ENCODE results near the gene UGT3A1.
A peak's percentile ranks its signal among the peaks of the same experiment; 100 is the strongest.
"Not testable (repeated sequence)": the region's sequence is repeated elsewhere in the genome, so short reads cannot be mapped to it uniquely, and the experiment has no call there.

The UGT3A1 gene

GRCh38 chr5:36013182-36013581 lies 22.0 kb upstream of the UGT3A1 start:
- TF ChIP-seq GATA1 (IDR thresholded peaks at IDR 0.05; ENCODE audit: low read depth, low read length) (no peak), POLR2A (IDR thresholded peaks at IDR 0.05; ENCODE audit: low read length) (no peak)
- no peak for DNase-seq

GRCh38 chr5:36009698-36010097 lies 18.5 kb upstream of the UGT3A1 start:
- TF ChIP-seq GATA1 (IDR thresholded peaks at IDR 0.05; ENCODE audit: low read depth, low read length) (no peak), POLR2A (IDR thresholded peaks at IDR 0.05; ENCODE audit: low read length) (no peak)
- no peak for DNase-seq

- no peak for DNase-seq
- TF ChIP-seq GATA1 (IDR thresholded peaks at IDR 0.05; ENCODE audit: low read depth, low read length) (no peak), POLR2A (IDR thresholded peaks at IDR 0.05; ENCODE audit: low read length) (no peak)
Observed at GRCh38 chr5:36007366-36007765, 16.2 kb upstream of the UGT3A1 start.

GRCh38 chr5:36006163-36006562 lies 15.0 kb upstream of the UGT3A1 start:
- TF ChIP-seq POLR2A (IDR thresholded peaks at IDR 0.05; ENCODE audit: low read length), result no peak
- TF ChIP-seq GATA1 (IDR thresholded peaks at IDR 0.05; ENCODE audit: low read depth, low read length), result no peak
- DNase-seq, result no peak

- TF ChIP-seq POLR2A (IDR thresholded peaks at IDR 0.05; ENCODE audit: low read length) (no peak), GATA1 (IDR thresholded peaks at IDR 0.05; ENCODE audit: low read depth, low read length) (no peak)
Observed at GRCh38 chr5:36001032-36001431, 9.8 kb upstream of the UGT3A1 start.

GRCh38 chr5:35999547-35999946 lies 8.4 kb upstream of the UGT3A1 start:
- no peak for DNase-seq
- TF ChIP-seq POLR2A (IDR thresholded peaks at IDR 0.05; ENCODE audit: low read length), result no peak
- no peak for TF ChIP-seq GATA1 (IDR thresholded peaks at IDR 0.05; ENCODE audit: low read depth, low read length)

More at GRCh38 chr5:36001032-36001431, 9.8 kb upstream of the UGT3A1 start:
- DNase-seq, result no peak

- TF ChIP-seq POLR2A (IDR thresholded peaks at IDR 0.05; ENCODE audit: low read length), result no peak
- no peak for DNase-seq
Observed at GRCh38 chr5:35996076-35996475, 4.9 kb upstream of the UGT3A1 start.

- TF ChIP-seq POLR2A (IDR thresholded peaks at IDR 0.05; ENCODE audit: low read length) (no peak), GATA1 (IDR thresholded peaks at IDR 0.05; ENCODE audit: low read depth, low read length) (no peak)
- no peak for DNase-seq
Observed at GRCh38 chr5:35990520-35990919, 670 bp downstream of the UGT3A1 start.

- no peak for DNase-seq
- TF ChIP-seq POLR2A (IDR thresholded peaks at IDR 0.05; ENCODE audit: low read length) (no peak), GATA1 (IDR thresholded peaks at IDR 0.05; ENCODE audit: low read depth, low read length) (no peak)
Observed at GRCh38 chr5:35988529-35988928, 2.7 kb downstream of the UGT3A1 start.

- DNase-seq, result no peak
- no peak for TF ChIP-seq POLR2A (IDR thresholded peaks at IDR 0.05; ENCODE audit: low read length)
- TF ChIP-seq GATA1 (IDR thresholded peaks at IDR 0.05; ENCODE audit: low read depth, low read length), result no peak
Observed at GRCh38 chr5:35987776-35988175, 3.4 kb downstream of the UGT3A1 start.

- TF ChIP-seq POLR2A (IDR thresholded peaks at IDR 0.05; ENCODE audit: low read length), result no peak
- TF ChIP-seq GATA1 (IDR thresholded peaks at IDR 0.05; ENCODE audit: low read depth, low read length), result no peak
- DNase-seq, result no peak
Observed at GRCh38 chr5:35979715-35980114, 11.5 kb downstream of the UGT3A1 start.

GRCh38 chr5:35976859-35977258 lies 14.3 kb downstream of the UGT3A1 start:
- not testable (repeated sequence) for DNase-seq

GRCh38 chr5:35974570-35974969 lies 16.6 kb downstream of the UGT3A1 start:
- DNase-seq, result no peak
- TF ChIP-seq POLR2A (IDR thresholded peaks at IDR 0.05; ENCODE audit: low read length) (no peak), GATA1 (IDR thresholded peaks at IDR 0.05; ENCODE audit: low read depth, low read length) (no peak)

GRCh38 chr5:35971878-35972210 lies 19.3 kb downstream of the UGT3A1 start:
- TF ChIP-seq GATA1 (IDR thresholded peaks at IDR 0.05; ENCODE audit: low read depth, low read length) (no peak), POLR2A (IDR thresholded peaks at IDR 0.05; ENCODE audit: low read length) (no peak)
- no peak for DNase-seq

- no peak for DNase-seq
- no peak for TF ChIP-seq GATA1 (IDR thresholded peaks at IDR 0.05; ENCODE audit: low read depth, low read length)
- no peak for TF ChIP-seq POLR2A (IDR thresholded peaks at IDR 0.05; ENCODE audit: low read length)
Observed at GRCh38 chr5:35971186-35971877, 19.9 kb downstream of the UGT3A1 start.

- DNase-seq, result peak; percentile 30 to 52
- TF ChIP-seq POLR2A (IDR thresholded peaks at IDR 0.05; ENCODE audit: low read length), result no peak
- no peak for TF ChIP-seq GATA1 (IDR thresholded peaks at IDR 0.05; ENCODE audit: low read depth, low read length)
Observed at GRCh38 chr5:35963381-35963843, 27.8 kb downstream of the UGT3A1 start.
